ENCODE results near the gene RTN4RL1.

DNA sequence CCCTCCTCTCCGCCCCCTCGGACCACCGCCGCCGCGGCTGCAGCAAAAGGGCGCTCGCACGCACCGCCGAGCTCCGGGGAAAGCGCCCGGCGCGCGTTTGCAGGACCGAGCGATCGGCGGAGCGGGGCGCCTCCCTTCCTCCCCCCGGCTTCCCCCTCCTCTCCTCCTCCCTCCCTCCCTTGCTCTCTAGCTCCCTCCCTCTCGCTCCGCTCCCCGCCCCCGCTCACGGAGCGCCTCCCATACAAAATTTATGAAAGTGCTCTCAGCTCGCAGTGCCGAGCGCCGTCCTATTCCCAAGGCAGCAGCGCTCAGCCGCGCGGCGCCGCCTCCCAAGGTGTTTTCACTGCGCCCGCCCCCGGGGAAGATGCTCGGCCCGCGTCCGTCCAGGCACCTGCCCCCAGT lies at the start of gene RTN4RL1:
- TF ChIP-seq POLR2A (IDR thresholded peaks at IDR 0.05; ENCODE audit: low read depth): no peak
- TF ChIP-seq, protein P1, sequence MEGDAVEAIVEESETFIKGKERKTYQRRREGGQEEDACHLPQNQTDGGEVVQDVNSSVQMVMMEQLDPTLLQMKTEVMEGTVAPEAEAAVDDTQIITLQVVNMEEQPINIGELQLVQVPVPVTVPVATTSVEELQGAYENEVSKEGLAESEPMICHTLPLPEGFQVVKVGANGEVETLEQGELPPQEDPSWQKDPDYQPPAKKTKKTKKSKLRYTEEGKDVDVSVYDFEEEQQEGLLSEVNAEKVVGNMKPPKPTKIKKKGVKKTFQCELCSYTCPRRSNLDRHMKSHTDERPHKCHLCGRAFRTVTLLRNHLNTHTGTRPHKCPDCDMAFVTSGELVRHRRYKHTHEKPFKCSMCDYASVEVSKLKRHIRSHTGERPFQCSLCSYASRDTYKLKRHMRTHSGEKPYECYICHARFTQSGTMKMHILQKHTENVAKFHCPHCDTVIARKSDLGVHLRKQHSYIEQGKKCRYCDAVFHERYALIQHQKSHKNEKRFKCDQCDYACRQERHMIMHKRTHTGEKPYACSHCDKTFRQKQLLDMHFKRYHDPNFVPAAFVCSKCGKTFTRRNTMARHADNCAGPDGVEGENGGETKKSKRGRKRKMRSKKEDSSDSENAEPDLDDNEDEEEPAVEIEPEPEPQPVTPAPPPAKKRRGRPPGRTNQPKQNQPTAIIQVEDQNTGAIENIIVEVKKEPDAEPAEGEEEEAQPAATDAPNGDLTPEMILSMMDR (IDR thresholded peaks at IDR 0.05): no peak

Measured in esophagus muscularis mucosa (tissue), 3 donors.